Breast epithelium (tissue), 4 donors: ENCODE data around the gene FRMD6. TPM values are rescaled to one million over a fixed set of nuclear protein-coding genes. Genes with fewer than 3 reads are reported as not detected.

Experiments
- DNase-seq, 2 donors: peaks; one replicate each; pipeline ENCODE4 v3.0.0-alpha.2; 2019; ENCODE audit warnings: low spot score in 2 of 2
- H3K27ac ChIP-seq, 2 donors: fragments of 200-600 bp; sonication (generic) in 1 of 2; one replicate each; pipeline ENCODE4 v1.5.1; 2016 to 2019; ENCODE audit warnings: mild to moderate bottlenecking in 1 of 2
- H3K27me3 ChIP-seq, 2 donors: fragments of 200-600 bp; sonication (generic) in 1 of 2; one replicate each; pipeline versions ENCODE4 v1.5.1 to v1.6.0; 2017 to 2019; ENCODE audit warnings: control low read depth in 1 of 2, mild to moderate bottlenecking in 1 of 2
- H3K36me3 ChIP-seq: fragments of 200-600 bp; one replicate; pipeline ENCODE4 v1.5.1; 2019
- H3K4me1 ChIP-seq, 2 donors: fragments of 200-600 bp; sonication (generic); one replicate each; pipeline ENCODE4 v1.5.1; 2016 to 2019; ENCODE audit warnings: control low read depth in 1 of 2
- H3K4me3 ChIP-seq, 3 donors: fragments of 200-600 bp; sonication (generic); 1 replicate in 2 of 3; 2 replicates in 1 of 3; pipeline ENCODE4 v1.5.1; 2016 to 2019; ENCODE audit warnings: mild to moderate bottlenecking in 3 of 3, moderate library complexity in 2 of 3
- H3K9me3 ChIP-seq, 2 donors: fragments of 200-600 bp; sonication (generic) in 1 of 2; one replicate each; pipeline ENCODE4 v1.5.1; 2016 to 2019; ENCODE audit warnings: control low read depth in 1 of 2
- POLR2A ChIP-seq: fragments of 450-650 bp; IDR thresholded peaks from one replicate; pipeline ENCODE4 v1.6.1; 2016; ENCODE audit warnings: antibody characterized with exemption, mild to moderate bottlenecking, moderate library complexity
- POLR2AphosphoS5 ChIP-seq, 3 donors: sonication (generic); formaldehyde crosslinking; IDR thresholded peaks; one replicate each; pipeline ENCODE4 v1.6.1; 2017; ENCODE audit warnings: antibody characterized with exemption in 3 of 3
- intact Hi-C: fragments of 100-400 bp; cut with DNase I; formaldehyde crosslinking; loops from one replicate; pipeline ENCODE4 v1.15.1; 2023; ENCODE audit warnings: low total_unique reads
- total RNA-seq, 3 donors: library from RNA; depleted of rRNA; stranded (reverse); fragments of >200 nt; gene quantifications; one replicate each; pipeline ENCODE4 v1.1.0, GENCODE V29; 2016
- TF ChIP-seq, protein P1 (sequence below), 3 donors: fragments of 450-650 bp; IDR thresholded peaks; one replicate each; pipeline ENCODE4 v1.5.1; 2016 to 2017; ENCODE audit warnings: antibody characterized with exemption in 3 of 3, mild to moderate bottlenecking in 3 of 3, moderate library complexity in 3 of 3

FRMD6 gene
- total RNA-seq, 3 donors from 2014 or later, result 14.6 to 111 (median 80.3) TPM

GRCh38 chr14:51681411-51681810 lies 29.7 kb downstream of the FRMD6 start:
- H3K27me3 ChIP-seq, result no peaks in the 10 kb centered on the region
- no peaks in the 10 kb centered on the region for H3K36me3 ChIP-seq
- H3K27ac ChIP-seq, result no peak overlapping the region
- no peak for DNase-seq
- peaks cover 0 to 5% of the 10 kb centered on the region in 2 donors for H3K4me1 ChIP-seq
- no peaks in the 10 kb centered on the region for H3K9me3 ChIP-seq
- TF ChIP-seq, protein P1, sequence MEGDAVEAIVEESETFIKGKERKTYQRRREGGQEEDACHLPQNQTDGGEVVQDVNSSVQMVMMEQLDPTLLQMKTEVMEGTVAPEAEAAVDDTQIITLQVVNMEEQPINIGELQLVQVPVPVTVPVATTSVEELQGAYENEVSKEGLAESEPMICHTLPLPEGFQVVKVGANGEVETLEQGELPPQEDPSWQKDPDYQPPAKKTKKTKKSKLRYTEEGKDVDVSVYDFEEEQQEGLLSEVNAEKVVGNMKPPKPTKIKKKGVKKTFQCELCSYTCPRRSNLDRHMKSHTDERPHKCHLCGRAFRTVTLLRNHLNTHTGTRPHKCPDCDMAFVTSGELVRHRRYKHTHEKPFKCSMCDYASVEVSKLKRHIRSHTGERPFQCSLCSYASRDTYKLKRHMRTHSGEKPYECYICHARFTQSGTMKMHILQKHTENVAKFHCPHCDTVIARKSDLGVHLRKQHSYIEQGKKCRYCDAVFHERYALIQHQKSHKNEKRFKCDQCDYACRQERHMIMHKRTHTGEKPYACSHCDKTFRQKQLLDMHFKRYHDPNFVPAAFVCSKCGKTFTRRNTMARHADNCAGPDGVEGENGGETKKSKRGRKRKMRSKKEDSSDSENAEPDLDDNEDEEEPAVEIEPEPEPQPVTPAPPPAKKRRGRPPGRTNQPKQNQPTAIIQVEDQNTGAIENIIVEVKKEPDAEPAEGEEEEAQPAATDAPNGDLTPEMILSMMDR (IDR thresholded peaks at IDR 0.05), result no peak
- TF ChIP-seq POLR2AphosphoS5 (IDR thresholded peaks at IDR 0.05) (no peak), POLR2A (no peak)
- intact Hi-C loops, result no loop called here
- no peak overlapping the region for H3K4me3 ChIP-seq

DNA sequence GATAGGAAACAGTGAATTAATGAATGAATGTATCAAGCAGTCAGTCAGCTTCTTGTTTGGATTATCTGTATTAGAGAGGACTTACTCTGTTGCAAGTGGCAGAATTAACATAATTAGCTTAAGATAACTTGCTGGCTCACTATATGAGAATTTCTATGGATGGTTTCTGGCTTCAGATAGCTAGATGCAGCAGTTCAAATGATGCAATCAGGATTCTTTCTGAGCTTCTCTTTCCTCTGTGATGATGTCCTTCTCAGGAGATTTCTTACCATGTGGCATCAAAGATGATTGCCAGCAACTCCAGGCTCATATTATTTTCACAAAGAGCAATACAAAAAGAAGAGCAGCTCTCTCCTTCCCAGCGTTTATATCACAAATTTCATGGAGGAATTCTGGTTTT lies 30.7 kb downstream of the FRMD6 start:
- peaks cover 0 to 5% of the 10 kb centered on the region in 2 donors for H3K4me1 ChIP-seq
- intact Hi-C loops, result no loop called here

DNA sequence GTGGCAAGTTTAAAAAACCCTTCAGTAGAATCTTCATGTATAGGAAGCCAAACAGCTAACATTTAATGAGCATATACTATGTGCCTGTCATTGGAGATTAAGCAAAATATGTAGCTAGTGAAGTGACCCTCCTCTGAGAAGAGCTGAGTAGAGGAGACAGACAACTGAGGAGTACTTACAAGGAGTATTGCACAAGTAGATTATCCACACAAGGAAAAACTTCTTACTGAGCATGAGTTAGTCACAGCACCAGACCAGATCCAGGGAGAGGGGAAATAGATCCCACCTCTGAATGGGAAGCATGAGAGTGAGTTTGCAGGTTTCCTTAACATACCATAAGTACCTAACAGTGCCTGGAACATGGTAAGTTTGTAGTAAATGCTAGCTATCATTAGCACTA lies 33.0 kb downstream of the FRMD6 start:
- TF ChIP-seq POLR2A (no peak), POLR2AphosphoS5 (IDR thresholded peaks at IDR 0.05) (no peak)
- TF ChIP-seq, protein P1 (IDR thresholded peaks at IDR 0.05), result no peak
- Histone ChIP-seq H3K36me3 (no peaks in the 10 kb centered on the region), H3K4me3 (no peak overlapping the region), H3K27me3 (no peaks in the 10 kb centered on the region), H3K4me1 (no peaks in the 10 kb centered on the region), H3K27ac (peak overlapping the region; percentile 25 to 38), H3K9me3 (no peaks in the 10 kb centered on the region)
- no peak for DNase-seq
- intact Hi-C loops, result no loop called here

More for the DNA sequence above, 30.7 kb downstream of the FRMD6 start:
- TF ChIP-seq, protein P1 (IDR thresholded peaks at IDR 0.05), result no peak
- TF ChIP-seq POLR2AphosphoS5 (IDR thresholded peaks at IDR 0.05) (no peak), POLR2A (no peak)
- H3K27me3 ChIP-seq, result no peaks in the 10 kb centered on the region
- H3K27ac ChIP-seq, result peak overlapping the region; percentile 11 to 54
- no peak for DNase-seq
- no peak overlapping the region for H3K4me3 ChIP-seq
- H3K36me3 ChIP-seq, result no peaks in the 10 kb centered on the region
- no peaks in the 10 kb centered on the region for H3K9me3 ChIP-seq

- TF ChIP-seq POLR2AphosphoS5 (IDR thresholded peaks at IDR 0.05), result no peak
- TF ChIP-seq, protein P1 (IDR thresholded peaks at IDR 0.05), result no peak
- no peak for TF ChIP-seq POLR2A
- no peaks in the 10 kb centered on the region for H3K36me3 ChIP-seq
- intact Hi-C loops, result no loop called here
- H3K4me1 ChIP-seq, result no peaks in the 10 kb centered on the region
- no peak overlapping the region for H3K27ac ChIP-seq
- no peaks in the 10 kb centered on the region for H3K9me3 ChIP-seq
- H3K4me3 ChIP-seq, result no peak overlapping the region
- no peaks in the 10 kb centered on the region for H3K27me3 ChIP-seq
- no peak for DNase-seq
Measured at GRCh38 chr14:51691176-51691575, 39.5 kb downstream of the FRMD6 start.

DNA sequence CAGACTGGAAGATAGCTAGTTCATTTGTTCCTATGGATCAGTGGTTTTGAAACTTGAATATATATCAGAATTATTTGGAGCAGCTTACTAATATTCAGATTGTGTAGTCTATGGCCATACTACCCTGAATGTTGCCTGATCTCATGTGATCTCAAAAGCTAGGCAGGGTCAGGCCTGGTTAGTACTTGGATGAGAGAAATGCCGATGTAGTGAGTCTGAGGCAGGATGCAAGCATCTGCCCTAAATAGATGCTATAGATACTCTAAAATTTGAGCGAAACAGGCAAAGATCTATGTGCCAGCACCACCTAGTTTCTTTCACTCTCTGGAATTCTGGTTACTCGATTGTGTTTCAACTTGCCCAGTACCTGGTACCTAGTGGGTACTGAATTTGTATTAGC lies 40.9 kb downstream of the FRMD6 start:
- H3K36me3 ChIP-seq, result no peaks in the 10 kb centered on the region
- no peaks in the 10 kb centered on the region for H3K4me1 ChIP-seq
- no peaks in the 10 kb centered on the region for H3K9me3 ChIP-seq
- intact Hi-C loops, result no loop called here
- no peak for DNase-seq
- no peaks in the 10 kb centered on the region for H3K27me3 ChIP-seq
- H3K27ac ChIP-seq, result no peak overlapping the region
- TF ChIP-seq POLR2A (no peak), POLR2AphosphoS5 (IDR thresholded peaks at IDR 0.05) (no peak)
- TF ChIP-seq, protein P1 (IDR thresholded peaks at IDR 0.05), result no peak
- no peak overlapping the region for H3K4me3 ChIP-seq
